Astrocyte of the spinal cord (primary cell): ENCODE measurements around the gene NT5C1B.
A peak's percentile ranks its signal among the peaks of the same experiment; 100 is the strongest.

Experiments
- DNase-seq: peaks from one replicate; pipeline ENCODE4 v3.0.0; 2011; ENCODE audit warnings: low read depth, low spot score
- H3K4me3 ChIP-seq: 2 replicates; pipeline ENCODE4 v1.5.1; 2011; ENCODE audit warnings: low read depth, mild to moderate bottlenecking, low read length, moderate library complexity
- in situ Hi-C: cut with HindIII; loops from 2 replicates; pipeline ENCODE4 v1.10.0; 2017; ENCODE audit warnings: low sequenced_read_pairs
- TF ChIP-seq, protein P1 (sequence below): IDR thresholded peaks from 2 replicates; pipeline ENCODE4 v1.5.1; 2012; ENCODE audit warnings: low read depth, mild to moderate bottlenecking, low read length, inconsistent platforms

The NT5C1B gene

GRCh38 chr2:18550433-18550832, 38.9 kb downstream of the NT5C1B start:
- H3K4me3 ChIP-seq, result no peak overlapping the region
- no peak for DNase-seq
- in situ Hi-C loops, result no loop called here
- TF ChIP-seq, protein P1, sequence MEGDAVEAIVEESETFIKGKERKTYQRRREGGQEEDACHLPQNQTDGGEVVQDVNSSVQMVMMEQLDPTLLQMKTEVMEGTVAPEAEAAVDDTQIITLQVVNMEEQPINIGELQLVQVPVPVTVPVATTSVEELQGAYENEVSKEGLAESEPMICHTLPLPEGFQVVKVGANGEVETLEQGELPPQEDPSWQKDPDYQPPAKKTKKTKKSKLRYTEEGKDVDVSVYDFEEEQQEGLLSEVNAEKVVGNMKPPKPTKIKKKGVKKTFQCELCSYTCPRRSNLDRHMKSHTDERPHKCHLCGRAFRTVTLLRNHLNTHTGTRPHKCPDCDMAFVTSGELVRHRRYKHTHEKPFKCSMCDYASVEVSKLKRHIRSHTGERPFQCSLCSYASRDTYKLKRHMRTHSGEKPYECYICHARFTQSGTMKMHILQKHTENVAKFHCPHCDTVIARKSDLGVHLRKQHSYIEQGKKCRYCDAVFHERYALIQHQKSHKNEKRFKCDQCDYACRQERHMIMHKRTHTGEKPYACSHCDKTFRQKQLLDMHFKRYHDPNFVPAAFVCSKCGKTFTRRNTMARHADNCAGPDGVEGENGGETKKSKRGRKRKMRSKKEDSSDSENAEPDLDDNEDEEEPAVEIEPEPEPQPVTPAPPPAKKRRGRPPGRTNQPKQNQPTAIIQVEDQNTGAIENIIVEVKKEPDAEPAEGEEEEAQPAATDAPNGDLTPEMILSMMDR, result no peak

GRCh38 chr2:18549083-18549482, 40.3 kb downstream of the NT5C1B start:
- TF ChIP-seq, protein P1, result no peak
- in situ Hi-C loops, result no loop called here
- DNase-seq, result no peak
- H3K4me3 ChIP-seq, result no peak overlapping the region

- TF ChIP-seq, protein P1, result no peak
- no peak overlapping the region for H3K4me3 ChIP-seq
- no peak for DNase-seq
- in situ Hi-C loops, result no loop called here
These were observed 40.7 kb downstream of the NT5C1B start for GRCh38 chr2:18548621-18549020.

DNA sequence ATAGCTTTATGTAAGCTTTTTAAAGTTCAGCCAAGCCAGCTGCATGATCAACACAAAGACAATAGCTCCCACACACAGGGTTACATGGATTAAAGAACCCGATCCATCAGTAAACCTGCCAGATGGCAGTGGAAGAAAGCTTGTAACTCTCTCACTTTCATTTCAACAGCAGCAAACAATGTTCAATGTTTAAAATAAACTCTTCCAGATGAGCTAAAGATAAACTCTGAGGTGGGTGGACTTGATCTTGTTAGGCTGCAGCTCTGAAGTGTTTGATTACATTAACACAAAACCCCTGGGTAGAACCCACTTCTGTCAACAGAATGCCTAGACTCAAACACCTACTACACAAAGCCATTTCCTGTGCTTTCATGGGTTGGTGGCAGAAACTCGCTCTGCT, 42.8 kb downstream of the NT5C1B start:
- in situ Hi-C loops, result no loop called here
- TF ChIP-seq, protein P1, result no peak
- no peak overlapping the region for H3K4me3 ChIP-seq
- DNase-seq, result no peak

GRCh38 chr2:18545384-18545783, 44.0 kb downstream of the NT5C1B start:
- DNase-seq, result peak; percentile 50
- in situ Hi-C loops, result no loop called here
- TF ChIP-seq, protein P1, result no peak
- H3K4me3 ChIP-seq, result no peak overlapping the region

- DNase-seq, result no peak
- in situ Hi-C loops, result no loop called here
- TF ChIP-seq, protein P1, result no peak
- no peak overlapping the region for H3K4me3 ChIP-seq
These were observed 45.2 kb downstream of the NT5C1B start for GRCh38 chr2:18544171-18544570.

DNA sequence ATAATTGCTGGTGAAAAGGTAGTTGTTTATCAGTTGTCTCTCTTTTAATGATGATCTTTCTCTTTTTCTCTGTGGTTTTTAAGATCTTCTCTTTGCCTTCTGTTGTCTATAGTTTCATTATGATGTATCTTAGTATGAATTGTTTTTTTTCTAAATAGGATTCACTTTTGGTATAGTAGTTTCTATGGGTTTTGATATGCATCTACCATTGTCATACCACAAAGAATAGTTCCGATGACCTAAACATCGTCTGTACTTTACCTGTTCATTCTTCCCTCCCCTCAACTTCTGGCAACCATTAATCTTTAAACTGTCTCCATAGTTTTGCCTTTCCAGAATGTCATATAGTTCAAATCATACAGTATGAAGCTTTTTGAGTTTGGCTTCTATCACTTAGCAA, 48.5 kb downstream of the NT5C1B start:
- in situ Hi-C loops, result no loop called here
- no peak for DNase-seq

More for the DNA sequence above, 48.5 kb downstream of the NT5C1B start:
- TF ChIP-seq, protein P1, result no peak
- H3K4me3 ChIP-seq, result no peak overlapping the region
